Activated CD8-positive, alpha-beta memory T cell treated with anti-CD3 and anti-CD28 coated beads for 36 hours (primary cell): Measurements from ENCODE around the gene GABRA4. TPM values are rescaled to one million over a fixed set of nuclear protein-coding genes. Genes with fewer than 3 reads are reported as not detected.

ENCODE experiments used
- CTCF ChIA-PET: fragments of 350-600 bp; sonication (Branson Sonifier 250); formaldehyde crosslinking; loops from one replicate; lab custom pipeline; 2021; ENCODE audit warnings: antibody characterized with exemption; lab: Charles Lee
- POLR2A ChIA-PET: fragments of 350-600 bp; sonication (Branson Sonifier 250); formaldehyde crosslinking; loops from one replicate; lab custom pipeline; 2021; ENCODE audit warnings: antibody characterized with exemption; lab: Charles Lee
- total RNA-seq, 2 experiments: library from RNA; stranded (reverse); gene quantifications; one replicate each; pipeline ENCODE4 v1.2.3, GENCODE V29; 2021

The GABRA4 gene
- total RNA-seq, 2 experiments from 2014 or later: not detected

GRCh38 chr4:46944345-46944744 lies 49.0 kb downstream of the GABRA4 start:
- POLR2A ChIA-PET: no interaction called here
- CTCF ChIA-PET: no interaction called here

GRCh38 chr4:46937493-46937892 lies 55.9 kb downstream of the GABRA4 start:
- POLR2A ChIA-PET: no interaction called here
- CTCF ChIA-PET: no interaction called here

GRCh38 chr4:46934726-46935125 lies 58.7 kb downstream of the GABRA4 start:
- POLR2A ChIA-PET: no interaction called here

GRCh38 chr4:46933686-46934085 lies 59.7 kb downstream of the GABRA4 start:
- CTCF ChIA-PET: no interaction called here
- POLR2A ChIA-PET: no interaction called here

More at GRCh38 chr4:46934726-46935125, 58.7 kb downstream of the GABRA4 start:
- CTCF ChIA-PET: no interaction called here

- ChIA-PET CTCF (no interaction called here), POLR2A (no interaction called here)
These were observed 61.4 kb downstream of the GABRA4 start for GRCh38 chr4:46931981-46932380.

- POLR2A ChIA-PET: no interaction called here
These were observed 62.5 kb downstream of the GABRA4 start for GRCh38 chr4:46930891-46931290.

GRCh38 chr4:46927201-46927600 lies 66.2 kb downstream of the GABRA4 start:
- CTCF ChIA-PET: no interaction called here

More at GRCh38 chr4:46930891-46931290, 62.5 kb downstream of the GABRA4 start:
- CTCF ChIA-PET: no interaction called here

GRCh38 chr4:46924789-46925529 lies 68.4 kb downstream of the GABRA4 start:
- POLR2A ChIA-PET: no interaction called here
- CTCF ChIA-PET: no interaction called here

More at GRCh38 chr4:46927201-46927600, 66.2 kb downstream of the GABRA4 start:
- POLR2A ChIA-PET: no interaction called here

GRCh38 chr4:46922205-46922604 lies 71.2 kb downstream of the GABRA4 start:
- POLR2A ChIA-PET: no interaction called here
- CTCF ChIA-PET: no interaction called here

- ChIA-PET CTCF (no interaction called here), POLR2A (no interaction called here)
These were observed 84.3 kb downstream of the GABRA4 start, which contains the start of gene COX7B2 for GRCh38 chr4:46909078-46909477. TSS of gene COX7B2 (minus strand) at chr4:46909245. CDS start at chr4:46735192, 174,053 bp downstream.

GRCh38 chr4:46908148-46908547 lies 85.2 kb downstream of the GABRA4 start:
- POLR2A ChIA-PET: no interaction called here

GRCh38 chr4:46900082-46900481 lies 93.3 kb downstream of the GABRA4 start:
- POLR2A ChIA-PET: no interaction called here
- CTCF ChIA-PET: no interaction called here

More at GRCh38 chr4:46908148-46908547, 85.2 kb downstream of the GABRA4 start:
- CTCF ChIA-PET: no interaction called here

GRCh38 chr4:46894826-46895225 lies 98.6 kb downstream of the GABRA4 start:
- CTCF ChIA-PET: no interaction called here
- POLR2A ChIA-PET: no interaction called here

- ChIA-PET POLR2A (no interaction called here), CTCF (no interaction called here)
These were observed 103.3 kb downstream of the GABRA4 start for GRCh38 chr4:46890056-46890455.

- CTCF ChIA-PET: no interaction called here
These were observed 104.0 kb downstream of the GABRA4 start for GRCh38 chr4:46889410-46889809.

GRCh38 chr4:46886711-46887110 lies 106.7 kb downstream of the GABRA4 start:
- ChIA-PET POLR2A (no interaction called here), CTCF (no interaction called here)

More at GRCh38 chr4:46889410-46889809, 104.0 kb downstream of the GABRA4 start:
- POLR2A ChIA-PET: no interaction called here

GRCh38 chr4:46878641-46879040 lies 114.7 kb downstream of the GABRA4 start:
- ChIA-PET POLR2A (no interaction called here), CTCF (no interaction called here)

- CTCF ChIA-PET: no interaction called here
These were observed 118.6 kb downstream of the GABRA4 start for GRCh38 chr4:46874811-46875210.

GRCh38 chr4:46870411-46870810 lies 123.0 kb downstream of the GABRA4 start:
- CTCF ChIA-PET: no interaction called here
- POLR2A ChIA-PET: no interaction called here

More at GRCh38 chr4:46874811-46875210, 118.6 kb downstream of the GABRA4 start:
- POLR2A ChIA-PET: no interaction called here
